SU-DHL-6 (cell line): ENCODE results near the gene PDHA1.

Experiments used
- EZH2phosphoT487 ChIP-seq: fragments of 200-600 bp; sonication (generic), shearing (Covaris generic); conservative IDR thresholded peaks from 2 replicates; pipeline ENCODE4 v1.6.1; 2018; ENCODE audit warnings: mild to moderate bottlenecking, antibody characterized with exemption, low read length, moderate library complexity, mixed read lengths
- TF ChIP-seq, protein P1 (sequence below): fragments of 200-600 bp; sonication (generic); IDR thresholded peaks from one replicate; pipeline ENCODE4 v1.5.1; 2017; ENCODE audit warnings: antibody characterized with exemption, mild to moderate bottlenecking, low read length, moderate library complexity; ENCODE audit not compliant: insufficient read depth, poor library complexity, severe bottlenecking

DNA sequence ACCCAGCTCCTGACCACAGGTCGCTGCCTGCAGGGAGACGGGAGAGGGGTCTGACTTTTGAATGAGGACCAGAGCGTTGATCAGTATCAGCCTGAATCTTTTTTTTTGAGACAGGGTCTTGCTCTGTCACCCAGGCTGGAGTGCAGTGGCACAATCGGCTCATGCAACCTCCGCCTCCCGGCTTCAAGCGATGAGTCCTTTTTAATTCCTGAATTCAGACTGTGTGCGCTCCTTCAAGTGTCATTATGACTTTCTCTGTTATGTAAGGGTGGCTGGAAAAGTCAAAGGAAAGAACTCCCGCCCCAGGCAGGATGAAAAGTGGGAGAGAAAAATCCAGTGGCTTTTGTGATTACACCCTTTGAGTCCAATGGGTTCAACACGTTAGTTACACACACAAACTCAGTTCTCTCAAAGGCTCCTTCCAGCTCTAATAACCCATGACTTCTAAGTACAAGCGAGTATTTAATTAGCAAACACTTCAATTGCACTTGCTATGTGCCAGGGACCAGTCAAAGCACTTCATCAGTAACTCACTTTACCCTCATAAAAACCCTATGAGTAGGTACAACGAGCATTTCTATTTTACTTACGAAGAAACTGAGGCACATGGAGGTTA, 44.4 kb downstream of the PDHA1 start:
- TF ChIP-seq, protein P1, sequence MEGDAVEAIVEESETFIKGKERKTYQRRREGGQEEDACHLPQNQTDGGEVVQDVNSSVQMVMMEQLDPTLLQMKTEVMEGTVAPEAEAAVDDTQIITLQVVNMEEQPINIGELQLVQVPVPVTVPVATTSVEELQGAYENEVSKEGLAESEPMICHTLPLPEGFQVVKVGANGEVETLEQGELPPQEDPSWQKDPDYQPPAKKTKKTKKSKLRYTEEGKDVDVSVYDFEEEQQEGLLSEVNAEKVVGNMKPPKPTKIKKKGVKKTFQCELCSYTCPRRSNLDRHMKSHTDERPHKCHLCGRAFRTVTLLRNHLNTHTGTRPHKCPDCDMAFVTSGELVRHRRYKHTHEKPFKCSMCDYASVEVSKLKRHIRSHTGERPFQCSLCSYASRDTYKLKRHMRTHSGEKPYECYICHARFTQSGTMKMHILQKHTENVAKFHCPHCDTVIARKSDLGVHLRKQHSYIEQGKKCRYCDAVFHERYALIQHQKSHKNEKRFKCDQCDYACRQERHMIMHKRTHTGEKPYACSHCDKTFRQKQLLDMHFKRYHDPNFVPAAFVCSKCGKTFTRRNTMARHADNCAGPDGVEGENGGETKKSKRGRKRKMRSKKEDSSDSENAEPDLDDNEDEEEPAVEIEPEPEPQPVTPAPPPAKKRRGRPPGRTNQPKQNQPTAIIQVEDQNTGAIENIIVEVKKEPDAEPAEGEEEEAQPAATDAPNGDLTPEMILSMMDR, result no peak
- TF ChIP-seq EZH2phosphoT487, result no peak
